Kidney (tissue), 14 donors: ENCODE results near the gene LHFPL3. TPM values are rescaled to one million over a fixed set of nuclear protein-coding genes. Genes with fewer than 3 reads are reported as not detected.

Experiments
- DNase-seq, 5 donors: peaks; one replicate each; pipeline ENCODE4 v3.0.0-alpha.2; 2013 to 2020
- FAIRE-seq: peaks from 2 replicates; lab custom pipeline; 2012; peaks lifted over from hg19 to GRCh38; lab: Jason Lieb, UNC
- H3K27ac ChIP-seq, 2 donors: one replicate each; pipeline ENCODE4 v1.7.0; 2013; ENCODE audit warnings: low read depth in 2 of 2, low read length in 2 of 2, inconsistent platforms in 1 of 2
- H3K27me3 ChIP-seq: one replicate; pipeline ENCODE4 v1.7.1; 2013; ENCODE audit warnings: low read length, inconsistent platforms; ENCODE audit not compliant: control insufficient read depth, insufficient read depth
- H3K36me3 ChIP-seq, 3 donors: one replicate each; pipeline versions ENCODE4 v1.7.0 to v1.7.1; 2013; ENCODE audit warnings: low read length in 3 of 3, control low read depth in 1 of 3, inconsistent platforms in 1 of 3; ENCODE audit not compliant: insufficient read depth in 3 of 3, control insufficient read depth in 2 of 3
- H3K4me1 ChIP-seq, 3 donors: one replicate each; pipeline versions ENCODE4 v1.7.0 to v1.7.1; 2013; ENCODE audit warnings: low read length in 3 of 3, inconsistent platforms in 1 of 3, low read depth in 1 of 3; ENCODE audit not compliant: control insufficient read depth in 2 of 3, insufficient read depth in 2 of 3
- H3K4me3 ChIP-seq, 3 donors: one replicate each; pipeline versions ENCODE4 v1.7.0 to v1.8.1; 2013; ENCODE audit warnings: low read length in 3 of 3, control low read depth in 1 of 3, inconsistent platforms in 1 of 3
- H3K9ac ChIP-seq, 3 donors: one replicate each; pipeline versions ENCODE4 v1.7.0 to v1.7.1; 2013; ENCODE audit warnings: low read length in 3 of 3, control low read depth in 1 of 3, inconsistent platforms in 1 of 3
- H3K9me3 ChIP-seq, 3 donors: one replicate each; pipeline versions ENCODE4 v1.7.0 to v1.7.1; 2013; ENCODE audit warnings: low read length in 3 of 3, control low read depth in 1 of 3, inconsistent platforms in 1 of 3; ENCODE audit not compliant: control insufficient read depth in 2 of 3, insufficient read depth in 1 of 3
- intact Hi-C: fragments of 100-400 bp; cut with DNase I; formaldehyde crosslinking; loops from one replicate; pipeline ENCODE4 v1.11.1; 2022
- polyA plus RNA-seq: library from polyadenylated mRNA; stranded (reverse); fragments of 350-450 nt; fragmentation: Illumina TruSeq; extraction: RNeasy Lipid Tissue Mini Kit (QIAGEN cat#74804); gene quantifications from one replicate; pipeline ENCODE4 v1.2.3, GENCODE V29; 2014; ENCODE audit warnings: low read depth, low replicate concordance; ENCODE audit not compliant: insufficient read depth
- total RNA-seq: library from RNA; stranded (reverse); fragmentation: NEBNext Ultra II Directional; extraction: Animal tissue kit (Norgen Biotek cat#: 25700); gene quantifications from one replicate; pipeline ENCODE4 v1.2.1, GENCODE V29; 2021
- TF ChIP-seq, protein P1 (sequence below): IDR thresholded peaks from 3 replicates; pipeline ENCODE4 v1.5.1; 2012; ENCODE audit warnings: mild to moderate bottlenecking, moderate library complexity, borderline replicate concordance; ENCODE audit not compliant: insufficient read depth; ENCODE audit errors: extremely low read depth
- donor health status: control.
- donor health status: control.
- donor health status: control.
- donor health status: control.
- donor health status: control.
- donor health status: DM: yes; HTN: yes; CAD: no.
- donor health status: Normal renal cell carcinoma (clear cell type).

The LHFPL3 gene
- total and polyA plus RNA-seq, 2 donors from 2014 or later = not detected

DNA sequence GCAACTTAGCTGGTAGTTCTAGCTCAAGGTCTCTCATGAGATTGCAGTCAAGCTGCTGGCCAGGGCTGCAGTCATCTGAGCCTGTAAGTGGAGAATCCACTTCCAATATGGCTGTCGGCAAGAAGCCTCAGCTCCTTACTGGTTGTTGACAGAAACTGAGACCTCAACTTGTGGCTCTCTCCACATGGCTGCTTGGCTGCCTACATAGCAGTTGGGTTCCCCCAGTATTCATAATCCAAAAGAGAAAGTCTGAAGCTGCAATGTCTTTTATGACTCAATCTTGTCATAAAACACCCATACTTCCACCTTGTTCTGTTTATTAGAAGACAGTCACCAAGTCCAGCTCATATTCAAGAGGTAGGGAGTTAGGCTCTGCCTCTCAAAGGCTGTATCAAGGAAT, 350.7 kb downstream of the LHFPL3 start:
- Histone ChIP-seq H3K9ac (no peak overlapping the region), H3K27me3 (no peaks in the 10 kb centered on the region), H3K4me1 (no peaks in the 10 kb centered on the region), H3K27ac (no peak overlapping the region), H3K4me3 (no peak overlapping the region), H3K9me3 (no peaks in the 10 kb centered on the region), H3K36me3 (no peaks in the 10 kb centered on the region)
- intact Hi-C loops = no loop called here
- TF ChIP-seq, protein P1, sequence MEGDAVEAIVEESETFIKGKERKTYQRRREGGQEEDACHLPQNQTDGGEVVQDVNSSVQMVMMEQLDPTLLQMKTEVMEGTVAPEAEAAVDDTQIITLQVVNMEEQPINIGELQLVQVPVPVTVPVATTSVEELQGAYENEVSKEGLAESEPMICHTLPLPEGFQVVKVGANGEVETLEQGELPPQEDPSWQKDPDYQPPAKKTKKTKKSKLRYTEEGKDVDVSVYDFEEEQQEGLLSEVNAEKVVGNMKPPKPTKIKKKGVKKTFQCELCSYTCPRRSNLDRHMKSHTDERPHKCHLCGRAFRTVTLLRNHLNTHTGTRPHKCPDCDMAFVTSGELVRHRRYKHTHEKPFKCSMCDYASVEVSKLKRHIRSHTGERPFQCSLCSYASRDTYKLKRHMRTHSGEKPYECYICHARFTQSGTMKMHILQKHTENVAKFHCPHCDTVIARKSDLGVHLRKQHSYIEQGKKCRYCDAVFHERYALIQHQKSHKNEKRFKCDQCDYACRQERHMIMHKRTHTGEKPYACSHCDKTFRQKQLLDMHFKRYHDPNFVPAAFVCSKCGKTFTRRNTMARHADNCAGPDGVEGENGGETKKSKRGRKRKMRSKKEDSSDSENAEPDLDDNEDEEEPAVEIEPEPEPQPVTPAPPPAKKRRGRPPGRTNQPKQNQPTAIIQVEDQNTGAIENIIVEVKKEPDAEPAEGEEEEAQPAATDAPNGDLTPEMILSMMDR = no peak
- DNase-seq = no peak
- FAIRE-seq = no peak

GRCh38 chr7:104686286-104686685, 357.9 kb downstream of the LHFPL3 start:
- intact Hi-C loops = no loop called here
- no peak overlapping the region for H3K4me3 ChIP-seq
- H3K4me1 ChIP-seq = no peaks in the 10 kb centered on the region
- H3K27me3 ChIP-seq = no peaks in the 10 kb centered on the region
- no peaks in the 10 kb centered on the region for H3K36me3 ChIP-seq
- no peak overlapping the region for H3K9ac ChIP-seq
- TF ChIP-seq, protein P1 = no peak
- H3K9me3 ChIP-seq = no peaks in the 10 kb centered on the region
- DNase-seq (no peak), FAIRE-seq (no peak)
- H3K27ac ChIP-seq = no peak overlapping the region

DNA sequence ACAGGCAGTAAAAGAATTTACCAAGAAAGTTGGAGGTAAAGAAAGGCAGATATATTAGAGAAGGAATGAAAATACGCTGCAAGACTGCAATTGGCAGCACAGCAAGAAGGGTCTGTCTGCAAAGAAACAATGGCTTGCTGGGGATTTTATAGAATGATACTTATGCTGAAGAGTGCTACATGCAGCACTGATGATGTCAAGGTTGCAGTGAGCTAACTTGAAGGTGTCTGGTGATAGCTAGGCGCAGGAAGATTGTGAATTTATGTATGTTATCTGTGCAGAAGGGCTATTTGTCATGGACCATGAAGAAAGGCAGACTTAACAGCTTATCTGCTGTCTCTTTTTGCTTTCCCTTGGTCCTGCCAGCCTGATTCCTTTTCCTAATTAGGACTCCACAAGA, 366.3 kb downstream of the LHFPL3 start:
- TF ChIP-seq, protein P1 = no peak
- intact Hi-C loops = no loop called here
- Histone ChIP-seq H3K4me1 (no peaks in the 10 kb centered on the region), H3K36me3 (no peaks in the 10 kb centered on the region), H3K9ac (no peak overlapping the region), H3K4me3 (no peak overlapping the region), H3K9me3 (peaks cover 0 to 4% (median 0%) of the 10 kb centered on the region in 3 donors), H3K27ac (no peak overlapping the region), H3K27me3 (no peaks in the 10 kb centered on the region)
- DNase-seq = no peak
- FAIRE-seq = no peak

- TF ChIP-seq, protein P1 = no peak
- Histone ChIP-seq H3K4me1 (no peaks in the 10 kb centered on the region), H3K27ac (no peak overlapping the region), H3K27me3 (no peaks in the 10 kb centered on the region), H3K4me3 (no peak overlapping the region), H3K9ac (no peak overlapping the region), H3K36me3 (no peaks in the 10 kb centered on the region), H3K9me3 (peaks cover 0 to 4% (median 0%) of the 10 kb centered on the region in 3 donors)
- DNase-seq (no peak), FAIRE-seq (no peak)
- intact Hi-C loops = no loop called here
These were observed 367.2 kb downstream of the LHFPL3 start for GRCh38 chr7:104695563-104695962.
